HG03108 (cell line): ENCODE data around the gene DMD.
"Not testable (repeated sequence)": the region's sequence is repeated elsewhere in the genome, so short reads cannot be mapped to it uniquely, and the experiment has no call there.

Experiments used
- ATAC-seq: cut with Tn5 transposase; IDR thresholded peaks from one replicate; pipeline ENCODE4 v1.9.1; 2021; ENCODE audit warnings: moderate library complexity; ENCODE audit not compliant: unreplicated experiment

The DMD gene

GRCh38 chrX:32644476-32645245 is 566.7 kb downstream of the DMD start:
- no peak for ATAC-seq

- ATAC-seq = no peak
Measured at GRCh38 chrX:32642283-32642682, 569.1 kb downstream of the DMD start.

GRCh38 chrX:32618154-32618553 is 593.2 kb downstream of the DMD start:
- ATAC-seq = no peak

- ATAC-seq = no peak
Measured at GRCh38 chrX:32614707-32615106, 596.6 kb downstream of the DMD start.

GRCh38 chrX:32599156-32599555 is 612.2 kb downstream of the DMD start:
- ATAC-seq = no peak

- no peak for ATAC-seq
Measured at GRCh38 chrX:32598707-32599106, 612.6 kb downstream of the DMD start.

- no peak for ATAC-seq
Measured at GRCh38 chrX:32597777-32598176, 613.6 kb downstream of the DMD start.

- ATAC-seq = no peak
Measured at GRCh38 chrX:32592786-32593185, 618.6 kb downstream of the DMD start.

GRCh38 chrX:32591589-32591988 is 619.8 kb downstream of the DMD start:
- no peak for ATAC-seq

GRCh38 chrX:32582729-32583128 is 628.6 kb downstream of the DMD start:
- ATAC-seq = no peak

- ATAC-seq = no peak
Measured at GRCh38 chrX:32576885-32577284, 634.5 kb downstream of the DMD start.

- no peak for ATAC-seq
Measured at GRCh38 chrX:32572644-32573043, 638.7 kb downstream of the DMD start.

GRCh38 chrX:32571579-32571978 is 639.8 kb downstream of the DMD start:
- no peak for ATAC-seq

- ATAC-seq = no peak
Measured at GRCh38 chrX:32562261-32562660, 649.1 kb downstream of the DMD start.

GRCh38 chrX:32545101-32545500 is 666.2 kb downstream of the DMD start:
- no peak for ATAC-seq

- ATAC-seq = no peak
Measured at GRCh38 chrX:32538554-32538953, 672.8 kb downstream of the DMD start.

GRCh38 chrX:32533848-32534247 is 677.5 kb downstream of the DMD start:
- ATAC-seq = no peak

GRCh38 chrX:32532262-32532661 is 679.1 kb downstream of the DMD start:
- no peak for ATAC-seq

- ATAC-seq = no peak
Measured at GRCh38 chrX:32530802-32531403, 680.4 kb downstream of the DMD start.

- ATAC-seq = not testable (repeated sequence)
Measured at GRCh38 chrX:32528451-32528850, 682.9 kb downstream of the DMD start.

- ATAC-seq = no peak
Measured at GRCh38 chrX:32525234-32525633, 686.1 kb downstream of the DMD start.

GRCh38 chrX:32524385-32524784 is 687.0 kb downstream of the DMD start:
- no peak for ATAC-seq

GRCh38 chrX:32520789-32521188 is 690.6 kb downstream of the DMD start:
- no peak for ATAC-seq
